GM18909 (cell line): Measurements from ENCODE around the gene ZNF618.

Source experiments
- ATAC-seq: cut with Tn5 transposase; IDR thresholded peaks from one replicate; pipeline ENCODE4 v1.9.1; 2021; ENCODE audit warnings: mild to moderate bottlenecking; ENCODE audit not compliant: unreplicated experiment, poor library complexity

Gene ZNF618

DNA sequence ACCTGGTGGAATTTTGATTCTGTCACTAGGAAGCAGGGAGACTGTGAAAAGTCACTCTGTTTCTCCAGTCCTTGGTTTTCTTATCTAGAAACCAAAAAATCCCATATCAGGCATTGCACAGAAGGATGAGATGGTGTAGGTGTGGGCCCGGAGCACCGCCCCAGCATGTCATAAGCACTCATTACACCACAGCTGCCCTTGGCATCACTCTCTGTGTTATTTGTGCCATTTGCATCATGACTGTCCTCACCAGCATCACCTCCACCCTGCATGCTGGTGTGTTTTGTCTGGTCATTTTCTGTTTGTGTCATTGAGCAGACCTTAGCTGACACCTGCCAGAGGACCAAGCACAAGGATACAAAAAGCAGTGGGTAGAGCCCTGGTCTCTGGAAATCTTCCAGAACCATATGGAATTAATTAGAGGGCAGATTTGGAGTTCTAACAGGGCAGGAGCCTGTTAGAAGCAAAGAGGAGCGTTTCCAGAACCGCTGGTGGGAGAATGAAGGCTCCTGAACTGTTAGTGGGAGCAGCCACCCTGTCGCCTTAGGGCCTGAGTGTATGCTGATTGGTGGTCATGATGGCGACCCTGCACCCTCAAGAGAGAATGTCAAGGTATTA lies 102.7 kb downstream of the ZNF618 start:
- no peak for ATAC-seq

DNA sequence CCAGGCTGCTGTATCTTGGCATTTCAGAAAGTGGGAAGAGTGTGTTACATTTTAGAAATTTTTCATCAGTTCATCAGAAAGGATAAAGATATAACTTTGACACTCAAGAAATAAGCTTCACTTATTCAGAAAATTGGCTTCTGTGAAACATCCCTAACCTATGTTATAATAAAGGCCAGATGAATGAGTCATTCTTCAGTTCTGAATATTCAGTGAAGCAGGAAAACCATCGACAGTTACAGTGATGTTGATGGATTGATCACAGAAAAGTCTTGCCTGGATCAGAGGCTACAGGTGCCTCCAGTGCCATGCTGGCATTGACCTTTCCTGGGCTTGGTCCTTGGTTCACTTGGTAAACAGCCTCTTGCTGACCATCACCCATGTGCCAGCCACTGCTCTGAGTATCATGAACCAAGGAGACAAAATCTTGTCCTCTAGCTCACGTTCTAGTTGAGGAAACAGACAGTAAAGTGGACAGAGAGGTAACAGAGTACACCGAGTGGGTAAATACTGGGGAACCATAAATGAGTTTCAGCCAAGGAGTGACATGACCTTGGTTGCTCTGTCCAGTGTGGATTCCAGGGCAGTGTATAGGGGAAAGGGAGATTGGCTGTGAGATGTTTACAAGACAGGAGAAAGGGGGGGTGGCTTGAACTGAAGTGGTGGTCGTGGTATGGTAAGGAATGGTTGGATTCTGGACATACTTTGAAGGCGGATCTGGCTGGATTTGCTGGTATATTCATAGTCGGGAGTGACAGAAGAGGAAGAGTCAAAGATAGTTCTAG lies 103.4 kb downstream of the ZNF618 start:
- ATAC-seq: no peak

DNA sequence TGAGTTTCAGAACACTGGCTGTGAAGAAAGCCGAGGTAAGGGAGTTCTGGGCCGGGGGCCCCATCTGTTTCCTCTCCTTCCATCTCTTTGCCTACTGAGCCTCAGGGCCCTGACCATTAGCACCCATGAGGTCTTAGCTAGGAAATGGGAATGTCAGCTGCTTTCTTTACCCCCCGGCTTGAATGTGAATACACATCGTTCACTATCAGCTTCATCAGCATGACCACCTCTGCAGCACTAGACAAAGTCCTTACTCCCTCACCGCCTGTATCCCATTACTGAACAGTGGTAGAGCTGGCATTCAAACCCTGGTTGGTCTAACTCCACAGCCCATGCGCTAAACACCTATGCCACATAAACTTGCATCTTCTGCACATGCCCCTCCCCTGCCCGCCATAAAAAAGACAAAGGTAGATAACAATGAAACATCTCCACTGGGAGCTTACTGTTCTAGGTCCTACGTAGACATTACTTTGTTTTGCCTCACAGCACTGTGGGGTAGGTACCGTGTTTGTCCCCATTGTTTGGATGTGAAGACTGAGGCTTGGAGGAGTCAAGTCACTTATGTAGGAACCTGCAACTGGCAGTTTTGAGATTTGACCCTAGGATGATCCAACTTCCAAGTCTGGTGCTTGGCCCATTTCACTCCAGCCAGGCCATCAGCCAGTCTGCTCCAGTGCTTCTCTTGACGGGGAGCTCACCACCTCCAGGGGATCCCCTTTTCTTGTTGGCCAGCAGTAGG lies 108.7 kb downstream of the ZNF618 start:
- no peak for ATAC-seq

DNA sequence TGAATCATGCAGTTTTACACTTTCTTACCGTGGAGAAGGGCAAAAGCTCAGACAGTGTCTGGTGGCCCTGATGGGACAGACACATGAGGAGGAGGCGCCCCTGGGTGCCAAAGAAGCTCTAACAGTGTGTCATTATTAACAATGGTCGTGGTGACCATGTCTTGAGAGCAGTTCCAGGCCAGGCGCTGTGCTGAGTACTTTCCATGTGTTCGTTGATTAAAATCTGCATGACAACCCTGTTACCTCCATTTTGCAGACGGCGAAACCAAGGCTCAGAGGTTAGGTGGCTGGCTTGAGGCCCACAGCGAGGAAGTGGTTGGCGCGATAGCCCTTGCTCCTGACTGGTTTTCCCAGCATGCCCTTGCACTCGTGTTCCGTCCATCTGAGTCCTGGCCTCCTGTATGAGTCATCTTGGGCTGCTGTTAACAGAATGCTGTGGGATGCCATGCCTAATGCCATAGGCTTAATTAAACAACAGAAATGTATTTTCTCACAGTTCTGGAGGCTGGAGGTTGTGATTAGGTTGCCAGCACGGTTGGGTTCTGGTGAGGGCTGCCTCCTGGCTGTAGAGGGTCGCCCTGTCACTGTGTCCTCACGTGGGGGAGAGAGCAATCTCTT lies 110.0 kb downstream of the ZNF618 start:
- ATAC-seq: no peak

DNA sequence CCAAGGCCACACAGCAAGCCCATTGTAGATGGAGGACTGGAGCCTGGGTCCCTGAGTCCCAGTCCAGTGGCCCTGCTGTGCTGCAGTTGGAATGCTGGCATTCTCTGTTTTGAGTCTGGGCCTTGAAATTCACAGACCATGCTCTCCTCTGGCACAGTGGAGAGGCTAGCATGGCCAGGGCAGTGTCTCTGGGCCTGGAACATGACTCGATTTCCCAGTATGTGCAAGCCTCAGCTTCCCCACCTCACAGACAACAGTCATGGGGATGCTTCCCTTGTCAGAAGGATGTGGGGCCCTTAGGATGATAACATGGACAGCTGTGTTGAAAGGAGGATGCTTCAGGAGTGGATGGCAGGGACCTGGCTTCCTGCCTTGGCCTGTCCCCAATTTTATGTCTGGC lies 110.8 kb downstream of the ZNF618 start:
- no peak for ATAC-seq

DNA sequence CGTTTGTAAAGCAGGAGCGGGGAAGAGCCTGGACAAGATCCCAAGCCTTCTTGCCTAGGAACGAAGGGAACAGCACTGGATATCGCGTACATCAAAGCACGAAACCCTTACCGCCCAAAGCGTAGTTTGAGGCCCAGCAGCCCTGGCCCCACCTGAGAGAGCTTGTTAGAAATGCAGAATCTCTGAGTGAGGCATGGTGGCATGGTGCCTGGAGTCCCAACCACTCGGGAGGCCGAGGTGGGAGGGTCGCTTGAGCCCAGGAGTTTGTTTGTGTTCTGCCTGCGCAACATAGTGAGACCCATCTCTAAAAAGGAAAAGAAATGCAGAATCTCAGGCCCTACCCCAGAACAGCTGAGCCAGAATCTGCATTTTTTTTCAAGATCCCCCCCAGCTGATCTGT lies 111.4 kb downstream of the ZNF618 start:
- ATAC-seq: no peak

DNA sequence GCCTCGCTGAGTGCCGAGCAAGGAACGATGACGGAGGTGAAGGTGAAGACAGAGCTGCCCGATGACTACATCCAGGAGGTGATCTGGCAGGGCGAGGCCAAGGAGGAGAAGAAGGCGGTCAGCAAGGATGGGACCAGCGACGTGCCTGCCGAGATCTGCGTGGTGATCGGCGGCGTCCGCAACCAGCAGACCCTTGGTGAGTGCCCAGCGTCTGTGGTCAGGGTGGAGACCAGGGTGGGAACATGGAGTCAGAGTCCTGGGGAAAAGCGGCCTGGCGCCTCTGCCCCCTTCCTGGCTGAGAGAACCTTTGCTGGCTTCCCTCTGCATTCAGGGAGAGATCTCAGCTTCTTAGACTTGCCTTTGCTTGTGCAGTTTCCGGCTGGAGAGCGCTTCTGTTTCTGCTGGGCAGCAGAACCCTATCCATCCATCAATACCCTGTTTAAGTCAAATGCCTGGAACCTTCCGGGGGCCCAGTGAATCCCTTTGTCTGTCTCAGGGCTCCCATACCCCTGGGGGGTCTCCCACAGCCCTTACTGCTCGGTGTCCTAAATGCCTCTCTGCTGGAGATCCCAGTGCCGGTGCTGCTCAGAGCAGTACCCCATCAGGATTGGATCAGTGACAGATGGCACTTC lies 112.4 kb downstream of the ZNF618 start:
- no peak for ATAC-seq

DNA sequence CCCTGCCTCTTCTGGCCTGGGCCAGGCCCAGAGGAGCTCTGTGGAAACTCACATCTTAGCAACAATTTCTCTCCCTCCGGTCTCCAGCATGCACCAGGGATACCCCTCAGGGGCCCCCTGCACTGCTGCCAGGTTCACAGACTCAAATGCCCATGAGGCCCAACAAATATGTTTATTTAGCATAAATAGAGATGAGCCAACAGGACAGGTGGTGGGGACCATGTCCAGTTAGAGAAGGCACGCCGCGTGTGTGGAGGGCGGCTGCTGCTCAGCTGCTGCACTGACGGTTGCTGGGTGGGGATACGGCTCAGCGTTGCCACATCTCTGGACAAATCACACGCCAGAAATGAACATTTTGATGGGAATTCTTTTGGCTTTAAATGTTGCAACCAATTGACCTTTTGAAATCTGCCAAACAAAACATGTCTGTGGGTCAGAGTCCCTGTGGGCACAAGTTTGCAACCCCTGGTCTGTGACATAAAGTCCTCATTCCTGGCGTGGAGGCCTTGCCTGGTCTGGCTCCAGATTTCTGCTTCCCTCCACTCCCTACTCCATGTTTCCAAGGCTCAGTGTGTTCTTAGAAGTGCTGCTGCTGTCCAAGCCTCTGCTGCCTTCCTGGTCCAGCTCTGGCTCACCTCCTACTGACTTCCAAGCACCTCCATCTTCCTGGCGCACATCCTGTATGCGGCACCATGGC lies 113.1 kb downstream of the ZNF618 start:
- ATAC-seq: no peak

DNA sequence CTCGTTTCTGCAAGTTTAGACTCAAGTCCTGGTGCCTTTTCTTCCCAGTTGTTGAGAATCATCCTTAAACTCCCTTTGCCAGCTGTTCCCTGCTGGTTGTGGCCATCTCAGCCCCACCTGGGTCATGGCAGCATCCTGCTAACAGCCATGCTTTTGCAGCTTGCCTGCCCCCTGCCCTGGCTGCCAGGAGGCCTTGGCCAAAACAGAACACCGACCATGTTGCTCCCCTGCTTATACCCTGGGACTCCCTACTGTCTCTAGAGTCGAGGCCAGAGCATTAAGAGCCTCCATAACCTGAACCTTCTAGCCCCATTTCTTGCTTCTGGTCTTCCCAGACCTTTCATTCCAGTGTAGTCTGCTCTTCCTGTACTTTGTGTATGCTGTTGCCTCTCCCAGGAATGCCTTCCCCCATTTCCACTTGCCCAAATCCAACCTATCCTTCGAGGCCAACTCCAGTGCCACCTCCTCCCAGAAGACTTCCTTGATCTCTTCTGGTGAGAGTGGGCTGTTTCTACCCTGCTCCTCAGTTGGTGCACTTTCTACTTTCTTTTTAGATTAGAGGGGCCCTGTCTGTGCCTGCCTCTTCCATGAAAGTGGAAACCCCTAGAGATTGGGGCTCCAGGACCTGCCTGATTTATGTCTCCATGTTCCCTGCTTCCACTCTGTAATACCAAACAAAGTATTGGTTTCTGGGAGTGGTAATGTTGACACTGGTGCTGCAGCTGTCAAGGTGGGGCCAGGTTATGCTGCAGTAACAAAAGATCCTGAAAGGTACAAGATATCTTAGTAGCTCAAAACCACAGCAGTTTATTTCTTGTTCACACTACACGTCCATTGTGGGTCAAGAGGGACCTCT lies 113.8 kb downstream of the ZNF618 start:
- no peak for ATAC-seq

DNA sequence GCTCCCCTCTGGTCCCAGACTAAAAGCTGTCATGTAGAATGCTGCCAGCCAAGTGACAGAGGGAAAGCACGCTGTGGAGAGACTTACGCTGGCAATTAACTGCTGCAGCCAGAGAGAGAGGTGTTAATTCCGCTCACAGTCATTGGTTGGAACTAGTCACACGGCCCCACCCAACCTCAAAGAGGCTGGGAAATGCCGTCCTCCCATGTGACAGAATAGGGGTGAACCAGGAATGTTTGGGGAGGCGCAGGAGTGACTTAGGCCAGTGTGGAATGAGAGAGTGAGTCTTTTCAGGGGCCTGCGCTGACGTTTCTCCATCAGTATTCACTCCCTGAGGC lies 114.4 kb downstream of the ZNF618 start:
- ATAC-seq: no peak

DNA sequence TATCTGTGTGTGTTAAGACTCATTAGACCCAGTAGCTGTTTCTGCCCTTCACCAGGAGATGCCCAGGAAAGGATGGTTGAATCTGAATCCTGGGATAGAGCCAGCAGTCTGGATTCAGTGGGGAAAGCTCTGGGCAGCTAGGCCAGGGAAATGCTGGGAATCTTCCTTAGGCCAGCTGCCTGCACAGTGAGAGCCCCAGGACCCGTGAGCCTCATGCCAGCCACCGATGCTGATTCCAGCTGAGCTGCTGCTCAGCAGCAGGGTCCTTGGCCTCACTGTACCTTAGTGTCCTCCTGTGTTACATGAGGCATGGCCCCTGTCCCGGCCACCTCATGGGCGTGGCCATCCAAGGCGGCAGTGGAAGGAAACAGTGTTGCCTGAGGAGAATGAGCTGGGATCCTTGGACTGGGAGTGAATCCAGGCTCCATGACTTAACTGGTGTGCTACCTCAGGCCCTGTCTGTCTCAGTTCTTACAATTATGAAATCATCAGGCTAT lies 114.9 kb downstream of the ZNF618 start:
- ATAC-seq: no peak

DNA sequence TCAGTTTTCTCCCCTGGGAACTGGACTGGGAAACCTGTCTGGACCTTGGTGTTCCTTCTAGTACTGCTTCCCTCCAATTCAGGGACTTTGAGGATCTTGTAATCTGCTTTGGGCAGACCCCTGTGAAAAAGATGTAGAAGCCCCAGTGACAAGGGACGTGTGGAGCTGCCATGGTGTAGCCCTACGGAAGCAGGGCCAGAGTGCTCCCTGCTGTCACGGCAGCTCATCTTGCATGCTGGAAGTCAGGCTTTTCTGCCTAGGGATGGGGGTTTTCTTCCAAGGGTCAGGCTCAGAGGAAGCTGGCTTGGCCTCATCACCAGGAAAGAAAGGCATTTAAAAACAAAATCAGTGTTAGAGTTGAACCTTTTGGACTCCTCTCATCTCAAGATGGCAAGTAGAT lies 115.6 kb downstream of the ZNF618 start:
- no peak for ATAC-seq

DNA sequence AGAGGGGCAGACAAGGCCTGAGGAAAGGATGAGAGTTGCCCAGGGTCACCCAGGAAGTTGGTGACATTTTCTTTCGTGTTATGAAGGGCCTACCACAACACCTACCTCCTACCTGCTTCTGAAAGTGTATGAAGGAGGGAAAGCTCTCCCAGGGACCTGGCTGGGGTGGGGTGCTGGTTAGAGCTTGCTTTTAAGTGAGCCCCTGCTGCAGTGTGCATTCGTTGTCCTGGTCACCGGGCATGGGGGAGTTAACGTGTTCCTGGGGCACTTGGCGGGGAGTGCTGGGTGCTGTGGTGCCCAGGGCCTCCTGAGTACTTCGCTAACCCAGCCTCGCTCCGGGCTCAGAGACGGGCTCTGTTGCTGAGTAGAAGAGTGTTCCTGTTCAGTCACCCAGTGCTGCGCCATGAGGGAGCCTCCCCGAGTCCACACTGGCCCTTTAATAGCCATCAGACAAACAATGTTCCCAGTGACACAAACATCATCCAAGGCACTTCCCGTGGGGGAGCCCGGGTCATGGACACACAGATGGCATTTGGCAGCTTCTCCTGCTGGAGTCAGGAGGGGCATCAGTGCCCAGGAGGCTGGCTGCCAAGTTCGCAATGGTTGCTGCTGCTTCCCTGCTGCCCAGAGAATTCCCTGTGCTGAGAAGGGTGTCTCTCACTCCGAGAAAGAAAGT lies 116.3 kb downstream of the ZNF618 start:
- ATAC-seq: no peak

DNA sequence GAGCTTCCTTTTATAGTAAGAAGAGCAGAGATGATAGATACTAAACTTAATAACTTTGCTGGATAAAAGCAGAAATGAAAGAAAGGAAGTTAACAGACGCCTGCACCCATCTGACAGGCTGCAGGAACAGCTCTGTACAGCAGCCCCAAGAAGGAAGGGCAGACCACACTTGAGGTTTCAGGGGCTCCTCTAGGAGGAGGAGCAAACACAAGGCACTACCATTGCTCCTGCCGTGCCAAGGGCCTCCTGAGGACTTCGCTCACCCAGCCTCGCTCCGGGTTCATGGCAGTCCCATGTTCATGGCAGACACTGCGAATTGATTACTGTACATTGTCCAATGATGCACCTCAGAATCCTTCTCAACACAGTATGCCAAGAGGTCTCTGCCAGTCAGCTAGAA lies 116.9 kb downstream of the ZNF618 start:
- no peak for ATAC-seq

DNA sequence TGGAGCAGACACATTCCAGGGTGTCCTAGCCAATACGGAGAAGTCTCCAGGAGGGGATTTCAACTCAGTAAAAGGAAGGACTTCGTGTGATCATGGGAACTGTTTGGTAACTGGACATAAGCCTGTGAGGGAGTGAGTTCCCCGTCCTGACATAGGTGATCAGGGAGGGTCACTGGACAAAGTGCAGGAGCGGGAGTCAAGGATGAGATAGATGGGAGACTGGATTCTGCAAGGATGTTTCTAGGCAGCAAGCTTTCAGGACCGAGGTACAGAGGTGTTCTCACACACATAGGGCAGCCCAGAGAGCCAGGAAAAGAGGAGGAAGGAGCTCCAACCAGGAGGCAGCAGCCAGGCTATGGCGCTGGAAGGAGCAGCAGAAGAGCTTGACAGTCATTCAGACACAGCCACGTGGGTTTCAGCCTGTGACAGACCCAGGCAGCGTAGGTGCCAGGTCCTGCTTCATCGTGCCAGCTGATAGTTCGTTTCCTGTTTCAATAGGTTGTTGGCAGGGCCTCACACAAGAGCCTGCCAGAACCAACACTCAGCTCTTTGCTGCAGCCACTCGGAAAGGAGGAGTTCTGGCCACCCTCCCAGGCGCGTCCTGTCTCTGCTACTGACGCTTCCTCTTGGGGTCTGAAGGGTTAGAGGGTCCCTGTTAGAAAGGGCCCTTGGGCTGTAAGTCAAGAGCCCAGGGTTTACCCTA lies 117.9 kb downstream of the ZNF618 start:
- peak; percentile 50 for ATAC-seq

DNA sequence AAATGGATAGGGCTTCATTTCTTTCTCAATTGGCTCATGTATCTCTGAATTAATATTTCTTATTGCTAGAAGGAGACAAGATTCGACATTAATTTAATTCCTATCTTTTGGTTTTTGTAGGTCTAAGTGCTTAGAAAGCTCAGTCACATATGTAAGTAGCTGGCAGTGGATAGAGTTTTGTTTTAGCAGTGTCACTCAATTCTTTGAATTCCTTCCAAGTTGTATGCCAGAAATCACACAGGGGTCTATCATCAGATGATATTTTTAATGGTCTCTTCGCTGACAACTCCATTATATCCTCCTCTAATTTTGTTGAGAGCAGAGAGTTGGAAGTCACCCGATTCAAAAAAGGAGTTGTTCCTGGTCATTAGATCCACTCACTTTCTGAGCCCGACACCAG lies 119.3 kb downstream of the ZNF618 start:
- no peak for ATAC-seq

DNA sequence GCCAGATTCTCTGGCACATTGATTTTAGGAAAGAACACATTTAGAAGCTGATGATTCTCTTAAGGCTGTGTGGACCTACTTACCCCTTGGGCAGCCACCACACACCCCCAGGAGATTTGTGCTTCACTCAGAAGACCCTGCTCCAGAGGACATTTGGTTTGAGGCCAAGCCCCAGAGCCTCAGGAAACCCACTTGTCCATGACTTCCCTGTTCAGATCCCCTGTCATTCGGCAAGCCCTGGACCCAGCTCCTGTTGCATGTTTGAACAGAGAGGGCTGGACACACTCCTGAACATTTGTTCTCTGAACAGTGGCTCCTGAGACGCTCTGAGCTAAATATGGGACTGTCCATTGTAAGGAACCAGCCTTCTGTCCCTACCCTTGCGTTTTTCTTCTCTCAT lies 119.9 kb downstream of the ZNF618 start:
- no peak for ATAC-seq

DNA sequence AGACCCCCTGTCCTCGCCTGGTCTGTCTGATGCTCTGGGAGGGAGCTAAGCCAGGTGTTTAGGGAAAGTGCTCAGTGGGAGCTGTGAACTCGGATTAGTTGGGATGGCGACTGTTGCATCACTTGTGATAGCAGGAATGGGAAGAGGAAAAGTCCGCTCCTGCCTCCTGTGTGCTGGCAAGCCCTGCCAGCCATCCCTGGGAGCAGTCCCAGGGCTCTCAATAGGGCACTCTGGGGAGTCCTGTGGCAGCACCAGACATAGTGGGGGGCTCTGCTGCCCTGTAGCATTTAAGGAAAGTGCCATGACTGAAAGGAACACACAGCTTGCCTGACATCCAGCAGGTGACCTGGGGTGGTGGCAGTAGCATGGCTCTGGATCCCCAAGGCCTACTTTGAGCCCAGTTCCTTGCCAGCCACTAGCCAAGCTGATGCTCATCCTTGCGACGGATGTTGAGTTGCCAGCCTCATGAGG lies 120.5 kb downstream of the ZNF618 start:
- ATAC-seq: no peak
